GM12872 (cell line): ENCODE data around the gene NFIA.

Experiments used
- CTCF ChIP-seq: IDR thresholded peaks from 3 replicates; pipeline ENCODE4 v1.5.1; 2011; ENCODE audit warnings: low read depth, mild to moderate bottlenecking, low read length, moderate library complexity; ENCODE audit not compliant: insufficient read depth

The NFIA gene

GRCh38 chr1:61270761-61271411, 188.5 kb downstream of the NFIA start:
- TF ChIP-seq CTCF: no peak

- TF ChIP-seq CTCF: no peak
Measured at GRCh38 chr1:61271412-61271789, 189.0 kb downstream of the NFIA start.

- TF ChIP-seq CTCF: no peak
Measured at GRCh38 chr1:61273167-61273705, 190.9 kb downstream of the NFIA start.

- TF ChIP-seq CTCF: no peak
Measured at GRCh38 chr1:61273861-61274260, 191.5 kb downstream of the NFIA start.

GRCh38 chr1:61274939-61275338, 192.6 kb downstream of the NFIA start:
- no peak for TF ChIP-seq CTCF

- no peak for TF ChIP-seq CTCF
Measured at GRCh38 chr1:61276246-61276645, 193.9 kb downstream of the NFIA start.

GRCh38 chr1:61277121-61277690, 194.8 kb downstream of the NFIA start:
- no peak for TF ChIP-seq CTCF
